B cell (primary cell): ENCODE results near the gene RIPOR2. TPM values are rescaled to one million over a fixed set of nuclear protein-coding genes. Genes with fewer than 3 reads are reported as not detected.
A peak's percentile ranks its signal among the peaks of the same experiment; 100 is the strongest.

ENCODE experiments used
- ATAC-seq: fragments of 200-7000 bp; cut with Tn5 transposase; one replicate; pipeline ENCODE4 v1.10.0; 2021; ENCODE audit warnings: low read depth, mild to moderate bottlenecking, moderate number of reproducible peaks, moderate library complexity
- CTCF ChIA-PET: fragments of 350-600 bp; sonication (Branson Sonifier 250); formaldehyde crosslinking; loops from one replicate; lab custom pipeline; 2021; ENCODE audit warnings: antibody characterized with exemption, inconsistent platforms; lab: Charles Lee
- POLR2A ChIA-PET: fragments of 350-600 bp; sonication (Branson Sonifier 250); formaldehyde crosslinking; loops from one replicate; lab custom pipeline; 2021; ENCODE audit warnings: antibody characterized with exemption; lab: Charles Lee
- DNase-seq: peaks from one replicate; pipeline ENCODE4 v3.0.0; 2013
- H2AFZ ChIP-seq: 2 replicates; pipeline ENCODE4 v1.6.1; 2012; ENCODE audit warnings: mild to moderate bottlenecking, low read depth, low read length; ENCODE audit not compliant: insufficient read depth, poor library complexity, severe bottlenecking
- H3K27ac ChIP-seq, 2 donors: 1 replicate in 1 of 2; 2 replicates in 1 of 2; pipeline ENCODE4 v1.5.1; 2012 to 2013; ENCODE audit warnings: low read length in 2 of 2, mild to moderate bottlenecking in 2 of 2, moderate library complexity in 1 of 2
- H3K27me3 ChIP-seq, 4 experiments: fragments of 200-600 bp in 1 of 4; sonication (generic) in 1 of 4; replicated peaks in 1 of 4; 1 replicate in 2 of 4; 2 replicates in 2 of 4; pipeline versions ENCODE4 v1.6.1 to v1.7.0; 2013 to 2016; ENCODE audit warnings: low read length in 3 of 4, mild to moderate bottlenecking in 2 of 4, mixed read lengths in 1 of 4, moderate library complexity in 1 of 4; ENCODE audit not compliant: insufficient read depth in 4 of 4, control insufficient read depth in 3 of 4; ENCODE audit errors: control extremely low read depth in 1 of 4
- H3K36me3 ChIP-seq, 2 experiments: replicated peaks in 1 of 2; 1 replicate in 1 of 2; 2 replicates in 1 of 2; pipeline versions ENCODE4 v1.6.1 to v1.7.1; 2013; ENCODE audit warnings: low read length in 1 of 2; ENCODE audit not compliant: insufficient read depth in 2 of 2, control insufficient read depth in 1 of 2; ENCODE audit errors: control extremely low read depth in 1 of 2, extremely low read depth in 1 of 2
- H3K4me1 ChIP-seq, 2 donors: fragments of 200-600 bp in 1 of 2; sonication (generic) in 1 of 2; 1 replicate in 1 of 2; 2 replicates in 1 of 2; pipeline versions ENCODE4 v1.5.1 to v1.6.1; 2013 to 2017; ENCODE audit warnings: low read length in 2 of 2; ENCODE audit not compliant: control insufficient read depth in 2 of 2, insufficient read depth in 2 of 2
- H3K4me2 ChIP-seq: replicated peaks from 2 replicates; pipeline ENCODE3; 2012; ENCODE audit warnings: mild to moderate bottlenecking, low read depth, low read length; ENCODE audit not compliant: poor library complexity, severe bottlenecking
- H3K4me3 ChIP-seq, 5 experiments: fragments of 200-600 bp in 1 of 5; sonication (generic) in 1 of 5; 1 replicate in 3 of 5; 2 replicates in 2 of 5; pipeline versions ENCODE4 v1.5.1 to v1.7.0; 2011 to 2016; ENCODE audit warnings: low read length in 4 of 5, mild to moderate bottlenecking in 4 of 5, low read depth in 2 of 5, control low read depth in 1 of 5, moderate library complexity in 1 of 5; ENCODE audit not compliant: insufficient read depth in 1 of 5; ENCODE audit errors: control extremely low read depth in 1 of 5, extremely low read depth in 1 of 5
- H3K79me2 ChIP-seq: fragments of 200-600 bp; sonication (generic); one replicate; pipeline ENCODE4 v1.6.0; 2016; ENCODE audit warnings: low read length; ENCODE audit not compliant: control insufficient read depth, insufficient read depth
- H3K9ac ChIP-seq: fragments of 200-600 bp; sonication (generic); 2 replicates; pipeline ENCODE4 v1.6.1; 2017; ENCODE audit warnings: mild to moderate bottlenecking, low read length, moderate library complexity
- H3K9me3 ChIP-seq, 3 donors: one replicate each; pipeline versions ENCODE4 v1.6.1 to v1.7.1; 2013; ENCODE audit warnings: low read length in 2 of 3; ENCODE audit not compliant: control insufficient read depth in 2 of 3, insufficient read depth in 1 of 3; ENCODE audit errors: control extremely low read depth in 1 of 3
- H4K20me1 ChIP-seq: 2 replicates; pipeline ENCODE4 v1.6.0; 2012; ENCODE audit warnings: mild to moderate bottlenecking, low read length; ENCODE audit not compliant: insufficient read depth, control insufficient read depth, poor library complexity, severe bottlenecking
- H3K27ac Mint-ChIP-seq: one replicate; pipeline ENCODE4 v1.8.0; 2021; ENCODE audit warnings: mixed read lengths
- H3K27me3 Mint-ChIP-seq: one replicate; pipeline ENCODE4 v1.8.0; 2021; ENCODE audit warnings: mixed read lengths
- H3K4me1 Mint-ChIP-seq: one replicate; pipeline ENCODE4 v1.8.0; 2021; ENCODE audit warnings: mixed read lengths
- H3K4me3 Mint-ChIP-seq: one replicate; pipeline ENCODE4 v1.8.0; 2021; ENCODE audit warnings: mixed read lengths
- H3K9me3 Mint-ChIP-seq: one replicate; pipeline ENCODE4 v1.8.0; 2022; ENCODE audit warnings: mixed read lengths; ENCODE audit not compliant: insufficient read depth
- CTCF ChIP-seq: fragments of 200-600 bp; IDR thresholded peaks from one replicate; pipeline ENCODE4 v1.8.0; 2022; ENCODE audit warnings: antibody characterized with exemption, mild to moderate bottlenecking
- EZH2 ChIP-seq: IDR thresholded peaks from 2 replicates; pipeline ENCODE4 v1.6.1; 2012; ENCODE audit warnings: borderline replicate concordance, low read depth, mild to moderate bottlenecking, moderate library complexity, low read length; ENCODE audit not compliant: insufficient read depth, poor library complexity, severe bottlenecking
- WGBS: methylation state at CpG from one replicate; pipeline ENCODE4 v1.1.5; 2013; ENCODE audit warnings: missing lambda C conversion rate; ENCODE audit not compliant: insufficient coverage; 5-methylcytosine and 5-hydroxymethylcytosine counted together
- intact Hi-C: fragments of 100-400 bp; cut with micrococcal nuclease; formaldehyde crosslinking; loops from one replicate; pipeline ENCODE4 v1.10.0; 2022
- polyA plus RNA-seq: library from polyadenylated mRNA; depleted of rRNA; stranded (reverse); fragments of >200 nt; gene quantifications from 2 replicates; pipeline ENCODE4 v1.2.3, GENCODE V29; 2012
- total RNA-seq, 2 donors: library from RNA; stranded (reverse); fragments of 120-200 nt in 1 of 2; gene quantifications; 1 replicate in 1 of 2; 2 replicates in 1 of 2; pipeline versions ENCODE4 v1.2.3 to v1.2.4, GENCODE V29; 2013 to 2022

RIPOR2 gene
- total and polyA plus RNA-seq, 2 donors (not counting 1 experiment from before 2014, with no cell fraction given) = 300 to 430 TPM

DNA sequence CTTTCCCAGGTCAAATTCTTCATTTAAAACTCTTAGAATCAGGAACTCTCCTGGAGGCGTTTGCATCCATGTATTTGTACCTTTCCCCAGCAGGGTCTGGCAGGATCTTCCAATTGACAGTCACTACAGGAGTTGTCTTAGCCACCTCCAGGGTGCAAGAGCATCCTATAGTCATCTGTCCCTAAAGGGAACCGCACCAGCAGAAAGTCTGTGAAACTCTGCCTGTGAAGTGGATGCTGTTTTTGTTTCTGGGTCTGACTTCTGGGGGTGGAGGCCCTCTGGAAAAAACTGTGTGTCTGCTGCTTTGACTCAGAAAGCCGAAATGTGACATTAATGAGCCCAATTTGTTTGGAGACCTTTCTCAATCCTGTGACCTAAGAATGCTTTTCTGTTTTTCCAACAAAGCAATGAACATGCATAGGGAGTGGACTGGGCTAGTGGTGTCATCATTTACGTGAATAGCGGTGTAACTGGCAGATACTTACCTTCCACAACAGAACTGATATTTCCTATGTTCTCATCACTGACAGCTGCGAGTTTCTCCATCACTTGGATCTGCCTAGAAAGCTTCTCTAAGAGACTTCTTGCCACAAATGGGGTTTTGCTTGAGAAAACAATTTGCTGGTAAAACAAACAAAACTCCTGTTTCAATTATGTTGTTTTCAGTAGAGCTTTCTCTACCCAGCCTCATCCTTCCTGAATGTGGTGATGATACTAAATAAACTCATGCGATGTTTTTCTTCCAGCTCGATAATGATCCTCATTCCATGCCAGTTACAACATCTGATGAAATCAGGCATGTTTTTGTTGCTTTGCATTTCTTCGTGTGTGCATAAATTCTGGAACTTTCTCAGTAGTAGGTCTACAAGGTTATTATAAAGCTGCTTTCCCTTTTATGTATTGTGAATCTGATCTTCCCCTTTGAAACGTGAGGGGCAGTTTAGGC lies 103.7 kb downstream of the RIPOR2 start:
- TF ChIP-seq EZH2 = no peak
- no peak for TF ChIP-seq CTCF
- Mint-ChIP-seq H3K27ac (peak overlapping the region; percentile 46), H3K4me1 (peaks cover 5% of the 10 kb centered on the region), H3K27me3 (no peaks in the 10 kb centered on the region), H3K9me3 (no peaks in the 10 kb centered on the region), H3K4me3 (no peak overlapping the region)
- Histone ChIP-seq H3K27me3 (no peaks in the 10 kb centered on the region), H4K20me1 (peaks cover 66% of the 10 kb centered on the region), H3K36me3 (peaks cover 15 to 97% of the 10 kb centered on the region in 2 experiments), H3K27ac (peak overlapping the region in 1 of 2 donors; percentile 42), H3K9me3 (no peaks in the 10 kb centered on the region), H3K4me3 (no peak overlapping the region), H3K4me1 (no peaks in the 10 kb centered on the region), H2AFZ (no peak overlapping the region), H3K79me2 (peaks cover 27% of the 10 kb centered on the region), H3K4me2 (no peak overlapping the region), H3K9ac (no peak overlapping the region)
- WGBS = 100% methylated on average over 1 of the region's 10 CpGs
- ATAC-seq (no peak), DNase-seq (no peak)
- intact Hi-C loops = no loop called here
- ChIA-PET POLR2A (no interaction called here), CTCF (interaction anchor here (0.8 to 1.3 kb wide), 4 partner anchors 25 to 239 kb away, joined by 3 to 5 read pairs (median 4); no protein-coding TSS in a partner anchor)

- Histone ChIP-seq H3K4me1 (no peaks in the 10 kb centered on the region), H3K4me3 (no peak overlapping the region), H3K4me2 (no peak overlapping the region), H3K9ac (no peak overlapping the region), H3K27me3 (no peaks in the 10 kb centered on the region), H2AFZ (no peak overlapping the region), H3K36me3 (peaks cover 13 to 100% of the 10 kb centered on the region in 2 experiments), H3K79me2 (peaks cover 29% of the 10 kb centered on the region), H3K27ac (no peak overlapping the region), H3K9me3 (no peaks in the 10 kb centered on the region), H4K20me1 (peaks cover 75% of the 10 kb centered on the region)
- ATAC-seq (no peak), DNase-seq (no peak)
- H3K4me1 Mint-ChIP-seq = peaks cover 3% of the 10 kb centered on the region
- no peak for TF ChIP-seq CTCF
- no peak for TF ChIP-seq EZH2
- no peak overlapping the region for H3K4me3 Mint-ChIP-seq
- ChIA-PET POLR2A (no interaction called here), CTCF (interaction anchor here (1.1 to 1.2 kb wide), 2 partner anchors 188 to 241 kb away, joined by 4 to 9 read pairs; no protein-coding TSS in a partner anchor)
- intact Hi-C loops = no loop called here
- no CpG with 5 or more reads among the region's 3 CpGs for WGBS
- no peaks in the 10 kb centered on the region for H3K9me3 Mint-ChIP-seq
- H3K27ac Mint-ChIP-seq = peak overlapping the region; percentile 50
- H3K27me3 Mint-ChIP-seq = no peaks in the 10 kb centered on the region
Observed at GRCh38 chr6:24829657-24830056, 106.1 kb downstream of the RIPOR2 start.
